GDM1 (cell line): ENCODE results near the gene GMPPA.
A peak's percentile ranks its signal among the peaks of the same experiment; 100 is the strongest.

ENCODE experiments used
- DNase-seq: peaks from one replicate; lab custom pipeline; 2025; lab: John Stamatoyannopoulos, UW

The GMPPA gene

GRCh38 chr2:219506802-219507526 lies 8.3 kb downstream of the GMPPA start:
- DNase-seq: no peak

GRCh38 chr2:219507581-219508443 lies 9.1 kb downstream of the GMPPA start:
- no peak for DNase-seq

- DNase-seq: no peak
Measured at GRCh38 chr2:219508444-219508734, 9.7 kb downstream of the GMPPA start.

- no peak for DNase-seq
Measured at GRCh38 chr2:219508971-219509779, 10.5 kb downstream of the GMPPA start.

GRCh38 chr2:219509780-219510511 lies 11.3 kb downstream of the GMPPA start:
- DNase-seq: peak; percentile 23

- DNase-seq: no peak
Measured at GRCh38 chr2:219510512-219511135, 11.9 kb downstream of the GMPPA start.

GRCh38 chr2:219511547-219512325 lies 13.0 kb downstream of the GMPPA start:
- DNase-seq: no peak

- no peak for DNase-seq
Measured at GRCh38 chr2:219512524-219513216, 14.0 kb downstream of the GMPPA start.

GRCh38 chr2:219513787-219514186 lies 15.1 kb downstream of the GMPPA start:
- no peak for DNase-seq

GRCh38 chr2:219514196-219514761 lies 15.6 kb downstream of the GMPPA start, which contains the start of gene ASIC4:
Gene ASIC4, plus strand, starts transcription at chr2:219514482. Its CDS starts 243 bp downstream, at chr2:219514725.
- peak; percentile 48 for DNase-seq

GRCh38 chr2:219514836-219515235 lies 16.1 kb downstream of the GMPPA start:
- no peak for DNase-seq

- DNase-seq: no peak
Measured at GRCh38 chr2:219515874-219516629, 17.4 kb downstream of the GMPPA start.

GRCh38 chr2:219516888-219517287 lies 18.2 kb downstream of the GMPPA start:
- DNase-seq: no peak

GRCh38 chr2:219517954-219518778 lies 19.5 kb downstream of the GMPPA start:
- no peak for DNase-seq

GRCh38 chr2:219519526-219519916 lies 20.8 kb downstream of the GMPPA start:
- DNase-seq: no peak

GRCh38 chr2:219520079-219520478 lies 21.4 kb downstream of the GMPPA start:
- no peak for DNase-seq

GRCh38 chr2:219521066-219521880 lies 22.6 kb downstream of the GMPPA start:
- DNase-seq: no peak
